ENCODE results near the gene TOP2B. TPM values are rescaled to one million over a fixed set of nuclear protein-coding genes. Genes with fewer than 3 reads are reported as not detected.
A peak's percentile ranks its signal among the peaks of the same experiment; 100 is the strongest.

The TOP2B gene
- total and polyA plus RNA-seq, 3 donors from 2014 or later = 46.4 to 86.5 (median 76.9) TPM

DNA sequence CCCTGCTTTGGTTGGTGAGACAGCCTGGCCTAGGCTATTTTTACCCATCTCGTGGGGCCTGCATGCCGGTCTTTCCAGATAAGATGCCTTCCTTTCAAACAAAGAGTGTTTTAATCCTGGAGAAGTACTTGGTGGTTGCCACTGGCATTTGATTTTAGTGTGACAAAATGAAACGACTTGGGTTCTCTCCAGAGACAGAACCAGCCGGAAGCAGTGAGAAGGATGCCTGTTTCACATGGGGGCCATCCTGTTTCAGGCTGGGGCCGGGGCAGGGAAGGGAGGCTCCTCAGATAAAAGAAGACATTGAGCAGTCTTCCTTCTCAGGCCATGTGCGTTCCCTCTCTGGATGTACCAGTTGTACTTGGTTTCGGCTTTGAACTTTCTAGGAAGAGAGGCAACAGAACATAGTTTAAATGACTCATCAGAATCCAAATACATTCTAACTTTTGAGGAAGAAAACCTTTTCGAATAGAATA, 74.9 kb downstream of the TOP2B start:
- no peaks in the 10 kb centered on the region for H3K9me3 ChIP-seq
- TF ChIP-seq, protein P1, sequence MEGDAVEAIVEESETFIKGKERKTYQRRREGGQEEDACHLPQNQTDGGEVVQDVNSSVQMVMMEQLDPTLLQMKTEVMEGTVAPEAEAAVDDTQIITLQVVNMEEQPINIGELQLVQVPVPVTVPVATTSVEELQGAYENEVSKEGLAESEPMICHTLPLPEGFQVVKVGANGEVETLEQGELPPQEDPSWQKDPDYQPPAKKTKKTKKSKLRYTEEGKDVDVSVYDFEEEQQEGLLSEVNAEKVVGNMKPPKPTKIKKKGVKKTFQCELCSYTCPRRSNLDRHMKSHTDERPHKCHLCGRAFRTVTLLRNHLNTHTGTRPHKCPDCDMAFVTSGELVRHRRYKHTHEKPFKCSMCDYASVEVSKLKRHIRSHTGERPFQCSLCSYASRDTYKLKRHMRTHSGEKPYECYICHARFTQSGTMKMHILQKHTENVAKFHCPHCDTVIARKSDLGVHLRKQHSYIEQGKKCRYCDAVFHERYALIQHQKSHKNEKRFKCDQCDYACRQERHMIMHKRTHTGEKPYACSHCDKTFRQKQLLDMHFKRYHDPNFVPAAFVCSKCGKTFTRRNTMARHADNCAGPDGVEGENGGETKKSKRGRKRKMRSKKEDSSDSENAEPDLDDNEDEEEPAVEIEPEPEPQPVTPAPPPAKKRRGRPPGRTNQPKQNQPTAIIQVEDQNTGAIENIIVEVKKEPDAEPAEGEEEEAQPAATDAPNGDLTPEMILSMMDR (IDR thresholded peaks at IDR 0.05) = no peak
- TF ChIP-seq POLR2A (IDR thresholded peaks at IDR 0.05) = no peak
- no peaks in the 10 kb centered on the region for H3K36me3 ChIP-seq (ENCODE audit: low read depth, missing control alignments)
- intact Hi-C loops (cut with DNase I; ENCODE audit: low total_unique reads) = no loop called here
- WGBS, 2 donors = 68 to 73% methylated on average over 8 of the region's 8 CpGs
- H3K27ac ChIP-seq = no peak overlapping the region
- H3K27me3 ChIP-seq = no peaks in the 10 kb centered on the region
- no peak overlapping the region for H3K4me3 ChIP-seq
- H3K4me1 ChIP-seq = peaks cover 10% of the 10 kb centered on the region
- peak; percentile 26 for DNase-seq

DNA sequence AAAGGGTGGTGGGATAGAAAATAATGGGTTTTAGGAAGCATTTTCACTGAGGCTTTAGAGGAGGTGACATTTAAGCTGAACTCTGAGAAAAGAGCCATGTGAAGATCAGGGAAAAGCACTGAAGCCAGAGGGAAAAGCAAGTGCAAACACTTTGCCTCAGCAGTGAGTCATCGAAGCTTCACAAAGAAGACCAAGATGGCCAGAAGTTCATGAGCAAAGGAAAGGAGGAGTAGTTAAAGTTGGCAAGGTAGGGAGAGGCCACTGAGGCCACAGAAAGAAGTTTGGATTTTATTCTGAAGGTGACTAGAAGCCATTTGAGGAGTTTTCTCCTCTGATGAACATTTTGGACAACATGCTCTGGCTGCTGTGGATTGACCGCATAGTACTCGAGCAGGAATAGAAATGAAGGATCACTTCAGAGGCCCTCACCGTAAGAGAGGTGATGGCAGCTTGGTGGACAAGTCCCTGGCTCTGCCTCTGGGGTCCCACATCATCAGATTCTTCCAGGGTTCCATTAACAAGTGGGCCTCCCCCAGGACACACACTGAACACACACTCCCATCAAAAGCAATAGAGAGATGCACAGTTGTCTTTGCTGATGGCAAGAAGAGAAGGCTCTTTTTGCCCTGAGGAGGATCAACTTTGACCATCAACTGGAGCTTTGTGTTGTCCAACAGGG, 75.5 kb downstream of the TOP2B start:
- no peak overlapping the region for H3K4me3 ChIP-seq
- TF ChIP-seq, protein P1 (IDR thresholded peaks at IDR 0.05) = no peak
- TF ChIP-seq POLR2A (IDR thresholded peaks at IDR 0.05) = no peak
- peaks cover 8% of the 10 kb centered on the region for H3K4me1 ChIP-seq
- no peaks in the 10 kb centered on the region for H3K36me3 ChIP-seq (ENCODE audit: low read depth, missing control alignments)
- 84 to 92% methylated on average over 3 to 4 of the region's 4 CpGs for WGBS, 2 donors
- H3K27me3 ChIP-seq = no peaks in the 10 kb centered on the region
- no peaks in the 10 kb centered on the region for H3K9me3 ChIP-seq
- H3K27ac ChIP-seq = no peak overlapping the region
- no peak for DNase-seq
- intact Hi-C loops (cut with DNase I; ENCODE audit: low total_unique reads) = no loop called here

DNA sequence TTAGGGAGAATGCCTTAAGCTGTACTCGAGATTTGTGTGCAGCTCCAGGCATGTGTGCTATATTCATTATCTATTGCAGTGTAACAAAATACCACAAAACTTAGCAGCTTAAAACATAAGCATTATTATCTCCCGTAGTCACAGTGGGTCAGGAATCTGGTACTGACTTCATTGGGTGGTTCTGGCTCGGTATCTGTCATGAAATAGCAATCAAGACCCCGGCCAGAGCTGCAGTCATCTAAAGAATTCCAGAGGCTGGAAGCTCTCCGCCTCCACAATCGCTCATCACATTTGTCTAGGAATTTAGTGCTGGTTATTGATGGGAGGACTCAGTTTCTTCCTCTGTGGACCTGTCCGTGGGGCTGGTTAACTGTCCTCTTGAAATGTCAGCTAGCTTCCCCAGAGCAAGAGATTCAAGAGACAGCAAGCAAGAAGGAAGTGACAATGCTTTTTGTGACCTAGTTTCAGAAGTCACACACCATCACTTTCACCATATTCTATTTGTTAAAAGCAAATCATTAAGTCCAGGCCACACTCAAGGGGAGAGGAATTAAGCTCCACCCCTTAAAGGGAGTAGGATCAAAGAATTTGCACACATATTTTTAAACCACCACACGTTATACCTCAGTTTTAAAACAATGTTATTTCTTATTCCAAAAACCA, 76.1 kb downstream of the TOP2B start:
- Histone ChIP-seq H3K9me3 (no peaks in the 10 kb centered on the region), H3K36me3 (ENCODE audit: low read depth, missing control alignments) (no peaks in the 10 kb centered on the region), H3K27me3 (no peaks in the 10 kb centered on the region), H3K4me3 (no peak overlapping the region), H3K4me1 (peaks cover 7% of the 10 kb centered on the region), H3K27ac (no peak overlapping the region)
- 83 to 89% methylated on average over 8 of the region's 8 CpGs for WGBS, 2 donors
- intact Hi-C loops (cut with DNase I; ENCODE audit: low total_unique reads) = no loop called here
- DNase-seq = no peak
- TF ChIP-seq POLR2A (IDR thresholded peaks at IDR 0.05) = no peak
- TF ChIP-seq, protein P1 (IDR thresholded peaks at IDR 0.05) = no peak

DNA sequence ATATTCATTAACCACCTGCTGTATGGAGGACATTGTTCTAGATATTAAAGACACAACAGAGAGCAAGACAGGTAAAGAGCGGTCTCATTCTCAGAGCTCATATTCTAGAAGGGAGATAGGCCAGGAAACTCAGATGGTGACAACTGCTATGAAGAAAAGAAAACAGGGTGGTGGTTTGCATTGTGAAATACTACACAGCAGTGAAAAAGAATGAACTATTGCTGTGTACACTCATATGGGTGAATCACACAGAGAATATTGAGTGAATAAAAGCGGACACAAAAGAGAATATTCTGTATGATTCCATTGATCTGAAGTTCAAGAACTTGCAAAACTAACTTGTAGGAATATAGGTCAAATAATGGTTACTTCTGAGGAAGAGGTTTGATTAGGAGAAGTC, 76.7 kb downstream of the TOP2B start:
- no peak for TF ChIP-seq POLR2A (IDR thresholded peaks at IDR 0.05)
- TF ChIP-seq, protein P1 (IDR thresholded peaks at IDR 0.05) = no peak
- DNase-seq = no peak
- WGBS, 2 donors = 95 to 97% methylated on average over 2 of the region's 2 CpGs
- Histone ChIP-seq H3K36me3 (ENCODE audit: low read depth, missing control alignments) (no peaks in the 10 kb centered on the region), H3K4me1 (peaks cover 7% of the 10 kb centered on the region), H3K27me3 (no peaks in the 10 kb centered on the region), H3K4me3 (no peak overlapping the region), H3K9me3 (no peaks in the 10 kb centered on the region), H3K27ac (no peak overlapping the region)
- intact Hi-C loops (cut with DNase I; ENCODE audit: low total_unique reads) = no loop called here

Measured in testis (tissue), 3 donors.